Breast epithelium (tissue), 4 donors: ENCODE results near the gene KIFC1. TPM values are rescaled to one million over a fixed set of nuclear protein-coding genes. Genes with fewer than 3 reads are reported as not detected.
"Not testable (repeated sequence)": the region's sequence is repeated elsewhere in the genome, so short reads cannot be mapped to it uniquely, and the experiment has no call there.

ENCODE experiments used
- DNase-seq, 2 donors: peaks; one replicate each; pipeline ENCODE4 v3.0.0-alpha.2; 2019; ENCODE audit warnings: low spot score in 2 of 2
- H3K27ac ChIP-seq, 2 donors: fragments of 200-600 bp; sonication (generic) in 1 of 2; one replicate each; pipeline ENCODE4 v1.5.1; 2016 to 2019; ENCODE audit warnings: mild to moderate bottlenecking in 1 of 2
- H3K27me3 ChIP-seq, 2 donors: fragments of 200-600 bp; sonication (generic) in 1 of 2; one replicate each; pipeline versions ENCODE4 v1.5.1 to v1.6.0; 2017 to 2019; ENCODE audit warnings: control low read depth in 1 of 2, mild to moderate bottlenecking in 1 of 2
- H3K36me3 ChIP-seq: fragments of 200-600 bp; one replicate; pipeline ENCODE4 v1.5.1; 2019
- H3K4me1 ChIP-seq, 2 donors: fragments of 200-600 bp; sonication (generic); one replicate each; pipeline ENCODE4 v1.5.1; 2016 to 2019; ENCODE audit warnings: control low read depth in 1 of 2
- H3K4me3 ChIP-seq, 3 donors: fragments of 200-600 bp; sonication (generic); 1 replicate in 2 of 3; 2 replicates in 1 of 3; pipeline ENCODE4 v1.5.1; 2016 to 2019; ENCODE audit warnings: mild to moderate bottlenecking in 3 of 3, moderate library complexity in 2 of 3
- H3K9me3 ChIP-seq, 2 donors: fragments of 200-600 bp; sonication (generic) in 1 of 2; one replicate each; pipeline ENCODE4 v1.5.1; 2016 to 2019; ENCODE audit warnings: control low read depth in 1 of 2
- CTCF ChIP-seq, 3 donors: fragments of 450-650 bp; IDR thresholded peaks; one replicate each; pipeline ENCODE4 v1.5.1; 2016 to 2017; ENCODE audit warnings: antibody characterized with exemption in 3 of 3, mild to moderate bottlenecking in 3 of 3, moderate library complexity in 3 of 3
- POLR2A ChIP-seq: fragments of 450-650 bp; IDR thresholded peaks from one replicate; pipeline ENCODE4 v1.6.1; 2016; ENCODE audit warnings: antibody characterized with exemption, mild to moderate bottlenecking, moderate library complexity
- POLR2AphosphoS5 ChIP-seq, 3 donors: sonication (generic); formaldehyde crosslinking; IDR thresholded peaks; one replicate each; pipeline ENCODE4 v1.6.1; 2017; ENCODE audit warnings: antibody characterized with exemption in 3 of 3
- intact Hi-C: fragments of 100-400 bp; cut with DNase I; formaldehyde crosslinking; loops from one replicate; pipeline ENCODE4 v1.15.1; 2023; ENCODE audit warnings: low total_unique reads
- total RNA-seq, 3 donors: library from RNA; depleted of rRNA; stranded (reverse); fragments of >200 nt; gene quantifications; one replicate each; pipeline ENCODE4 v1.1.0, GENCODE V29; 2016

The KIFC1 gene
- 1 to 10 TPM; 2.0 to 3.8 (median 3.2) TPM for total RNA-seq

- TF ChIP-seq CTCF (IDR thresholded peaks at IDR 0.05) (peak; percentile 96 to 98 (median 97)), POLR2A (no peak), POLR2AphosphoS5 (IDR thresholded peaks at IDR 0.05) (peak; percentile 78 to 93 (median 79))
- DNase-seq: peak; percentile 99 to 100
- Histone ChIP-seq H3K27me3 (no peaks in the 10 kb centered on the region), H3K4me1 (peaks cover 4 to 5% of the 10 kb centered on the region in 2 donors), H3K9me3 (no peaks in the 10 kb centered on the region), H3K4me3 (peak within 1 kb of the TSS; percentile 44 to 76 (median 57)), H3K27ac (peak within 1 kb of the TSS; percentile 92 to 96), H3K36me3 (no peaks in the 10 kb centered on the region)
- intact Hi-C loops: no loop called here
Measured at GRCh38 chr6:33391278-33391921, at the start of gene KIFC1. Gene KIFC1 (plus strand): TSS chr6:33391823. CDS start chr6:33391986, 163 bp downstream.

GRCh38 chr6:33343606-33343952 is 48.0 kb upstream of the KIFC1 start:
- H3K9me3 ChIP-seq, H3K27ac ChIP-seq, H3K4me3 ChIP-seq, DNase-seq, H3K4me1 ChIP-seq, intact Hi-C loops, H3K36me3 ChIP-seq, H3K27me3 ChIP-seq: not testable (repeated sequence)

- intact Hi-C loops: no loop called here
- no peak for DNase-seq
- Histone ChIP-seq H3K4me3 (no peak overlapping the region), H3K27ac (peak overlapping the region in 1 of 2 donors; percentile 66), H3K9me3 (no peaks in the 10 kb centered on the region), H3K4me1 (no peaks in the 10 kb centered on the region), H3K27me3 (no peaks in the 10 kb centered on the region), H3K36me3 (no peaks in the 10 kb centered on the region)
- TF ChIP-seq POLR2A (no peak), CTCF (IDR thresholded peaks at IDR 0.05) (no peak), POLR2AphosphoS5 (IDR thresholded peaks at IDR 0.05) (no peak)
Measured at GRCh38 chr6:33343953-33344611, 47.5 kb upstream of the KIFC1 start.

GRCh38 chr6:33344701-33345697 is 46.6 kb upstream of the KIFC1 start:
- Histone ChIP-seq H3K36me3 (no peaks in the 10 kb centered on the region), H3K4me1 (no peaks in the 10 kb centered on the region), H3K27me3 (no peaks in the 10 kb centered on the region), H3K9me3 (no peaks in the 10 kb centered on the region), H3K4me3 (peak overlapping the region in 2 of 3 donors; percentile 15 to 38), H3K27ac (peak overlapping the region; percentile 57 to 66)
- TF ChIP-seq POLR2AphosphoS5 (IDR thresholded peaks at IDR 0.05) (no peak), CTCF (IDR thresholded peaks at IDR 0.05) (peak in 2 of 3 donors; percentile 63 to 66)
- DNase-seq: peak; percentile 54 to 64
- intact Hi-C loops: no loop called here

GRCh38 chr6:33346972-33347371 is 44.7 kb upstream of the KIFC1 start:
- H3K4me1 ChIP-seq, DNase-seq, H3K4me3 ChIP-seq, intact Hi-C loops, H3K36me3 ChIP-seq, H3K27ac ChIP-seq, H3K9me3 ChIP-seq, H3K27me3 ChIP-seq: not testable (repeated sequence)
